K562 (cell line): ENCODE measurements around the gene NUDT1. TPM values are rescaled to one million over a fixed set of nuclear protein-coding genes. Genes with fewer than 3 reads are reported as not detected.

Experiments used
- BDP1 ChIP-seq: IDR thresholded peaks from 3 replicates; pipeline ENCODE4 v1.6.1; 2011; ENCODE audit not compliant: insufficient read length, insufficient read depth
- CC2D1A ChIP-seq: fragments of 450-650 bp; IDR thresholded peaks from 2 replicates; pipeline ENCODE4 v1.6.1; 2017; ENCODE audit warnings: mild to moderate bottlenecking
- CEBPG ChIP-seq, 3 experiments: fragments of 200-800 bp in 1 of 3; sonication (Bioruptor generic) in 1 of 3; sonication (generic) in 1 of 3; formaldehyde crosslinking in 1 of 3; IDR thresholded peaks in 2 of 3; conservative IDR thresholded peaks in 1 of 3; 2 replicates each; pipeline versions ENCODE4 v1.6.1 to v1.8.0; 2016 to 2022; ENCODE audit warnings: missing compliant biosample characterization in 2 of 3, missing genetic modification characterization in 2 of 3, mild to moderate bottlenecking in 1 of 3, missing genetic modification reagents in 1 of 3
- E2F4 ChIP-seq: sonication (generic); formaldehyde crosslinking; IDR thresholded peaks from 2 replicates; pipeline ENCODE4 v1.8.0; 2022; ENCODE audit warnings: mild to moderate bottlenecking, low read depth, missing genetic modification reagents
- ETV5 ChIP-seq: sonication (generic); formaldehyde crosslinking; IDR thresholded peaks from 2 replicates; pipeline ENCODE4 v1.4.0; 2020; ENCODE audit warnings: low read depth, mild to moderate bottlenecking, missing genetic modification reagents
- FOXA1 ChIP-seq: fragments of 450-650 bp; IDR thresholded peaks from 2 replicates; pipeline ENCODE4 v1.6.1; 2016; ENCODE audit warnings: mild to moderate bottlenecking, borderline replicate concordance
- FOXA3 ChIP-seq, 2 experiments: fragments of 450-650 bp in 1 of 2; sonication (generic) in 1 of 2; formaldehyde crosslinking; IDR thresholded peaks in 1 of 2; conservative IDR thresholded peaks in 1 of 2; 2 replicates each; pipeline versions ENCODE4 v1.4.0 to v1.8.0; 2020 to 2022; ENCODE audit warnings: mild to moderate bottlenecking in 2 of 2, missing genetic modification reagents in 1 of 2
- MCM5 ChIP-seq: fragments of 450-650 bp; IDR thresholded peaks from 2 replicates; pipeline ENCODE4 v1.6.1; 2016; ENCODE audit warnings: low read depth
- NELFE ChIP-seq: IDR thresholded peaks from 2 replicates; pipeline ENCODE4 v1.6.1; 2011; ENCODE audit warnings: mild to moderate bottlenecking; ENCODE audit not compliant: insufficient read depth, insufficient read length
- NFIX ChIP-seq: fragments of 250-450 bp; sonication (Bioruptor Pico); IDR thresholded peaks from 2 replicates; pipeline ENCODE4 v1.4.0; 2020; ENCODE audit warnings: low read depth, mild to moderate bottlenecking, moderate library complexity
- PHB ChIP-seq: fragments of 250-450 bp; sonication (Bioruptor Pico); IDR thresholded peaks from 2 replicates; pipeline ENCODE4 v1.5.0; 2021
- PHF21A ChIP-seq: fragments of 450-650 bp; IDR thresholded peaks from 2 replicates; pipeline ENCODE4 v1.6.1; 2017; ENCODE audit warnings: low read depth, borderline replicate concordance
- PRPF4 ChIP-seq: fragments of 200-400 bp; formaldehyde crosslinking; IDR thresholded peaks from one replicate; pipeline ENCODE4 v1.6.1; 2017; ENCODE audit warnings: low read length, low read depth, mild to moderate bottlenecking; ENCODE audit not compliant: insufficient read depth, poor library complexity, severe bottlenecking
- RBFOX2 ChIP-seq: fragments of 200-400 bp; formaldehyde crosslinking; IDR thresholded peaks from 2 replicates; pipeline ENCODE4 v1.6.1; 2017; ENCODE audit warnings: low read depth, mild to moderate bottlenecking, low read length, moderate library complexity
- RUNX1 ChIP-seq: sonication (generic); IDR thresholded peaks from 2 replicates; pipeline ENCODE4 v1.6.1; 2016; ENCODE audit warnings: antibody characterized with exemption, low read depth
- TCF7L2 ChIP-seq: fragments of 150-350 bp; IDR thresholded peaks from 2 replicates; pipeline ENCODE4 v1.6.1; 2016; ENCODE audit warnings: low read depth, mild to moderate bottlenecking, low read length, moderate library complexity
- U2AF2 ChIP-seq: fragments of 200-400 bp; formaldehyde crosslinking; optimal IDR thresholded peaks from 2 replicates; pipeline ENCODE3; 2017; ENCODE audit warnings: low read depth, mild to moderate bottlenecking, low read length
- ZBTB1 ChIP-seq: sonication (generic); formaldehyde crosslinking; IDR thresholded peaks from 2 replicates; pipeline ENCODE4 v1.8.1; 2023; ENCODE audit warnings: missing genetic modification reagents, low read depth, mild to moderate bottlenecking, borderline replicate concordance
- ZMIZ1 ChIP-seq, 2 experiments: fragments of 150-350 bp in 1 of 2; IDR thresholded peaks; 2 replicates each; pipeline ENCODE4 v1.6.1; 2012 to 2016; ENCODE audit warnings: low read depth in 2 of 2, low read length in 2 of 2, mild to moderate bottlenecking in 1 of 2, moderate library complexity in 1 of 2
- ZNF184 ChIP-seq: sonication (generic); formaldehyde crosslinking; IDR thresholded peaks from 2 replicates; pipeline ENCODE4 v1.5.0; 2020; ENCODE audit warnings: missing genetic modification reagents
- ZNF280B ChIP-seq: fragments of 250-450 bp; sonication (Bioruptor Pico); IDR thresholded peaks from 2 replicates; pipeline ENCODE4 v1.5.1; 2021; ENCODE audit warnings: mild to moderate bottlenecking
- polyA plus RNA-seq, 8 experiments: library from polyadenylated mRNA; depleted of rRNA in 4 of 8; stranded (reverse) in 5 of 8; unstranded in 3 of 8; fragments of >200 nt; fragmentation: Nextera tagmentation in 2 of 8; fragmentation: Illumina TruSeq in 1 of 8; extraction: Ambion mirVana in 2 of 8; extraction: Trizol in 1 of 8; gene quantifications; 2 replicates each; pipeline versions ENCODE4 v1.2.1 to v1.2.3, GENCODE V29; 2011 to 2014; ENCODE audit warnings: inconsistent platforms in 1 of 8, missing spikeins in 1 of 8
- total RNA-seq, 7 experiments: library from RNA; depleted of rRNA in 6 of 7; stranded (reverse); fragments of >200 nt in 6 of 7; fragmentation: Illumina TruSeq in 2 of 7; extraction: Trizol in 2 of 7; gene quantifications; 2 replicates each; pipeline versions ENCODE4 v1.2.1 to v1.2.3, GENCODE V29; 2011 to 2021; ENCODE audit warnings: low replicate concordance in 1 of 7

Gene NUDT1
- total and polyA plus RNA-seq, 9 of the 15 experiments (the other 6 are each of a cell fraction or from before 2014, with no cell fraction given) = 5.3 to 73.3 (median 29.6) TPM

DNA sequence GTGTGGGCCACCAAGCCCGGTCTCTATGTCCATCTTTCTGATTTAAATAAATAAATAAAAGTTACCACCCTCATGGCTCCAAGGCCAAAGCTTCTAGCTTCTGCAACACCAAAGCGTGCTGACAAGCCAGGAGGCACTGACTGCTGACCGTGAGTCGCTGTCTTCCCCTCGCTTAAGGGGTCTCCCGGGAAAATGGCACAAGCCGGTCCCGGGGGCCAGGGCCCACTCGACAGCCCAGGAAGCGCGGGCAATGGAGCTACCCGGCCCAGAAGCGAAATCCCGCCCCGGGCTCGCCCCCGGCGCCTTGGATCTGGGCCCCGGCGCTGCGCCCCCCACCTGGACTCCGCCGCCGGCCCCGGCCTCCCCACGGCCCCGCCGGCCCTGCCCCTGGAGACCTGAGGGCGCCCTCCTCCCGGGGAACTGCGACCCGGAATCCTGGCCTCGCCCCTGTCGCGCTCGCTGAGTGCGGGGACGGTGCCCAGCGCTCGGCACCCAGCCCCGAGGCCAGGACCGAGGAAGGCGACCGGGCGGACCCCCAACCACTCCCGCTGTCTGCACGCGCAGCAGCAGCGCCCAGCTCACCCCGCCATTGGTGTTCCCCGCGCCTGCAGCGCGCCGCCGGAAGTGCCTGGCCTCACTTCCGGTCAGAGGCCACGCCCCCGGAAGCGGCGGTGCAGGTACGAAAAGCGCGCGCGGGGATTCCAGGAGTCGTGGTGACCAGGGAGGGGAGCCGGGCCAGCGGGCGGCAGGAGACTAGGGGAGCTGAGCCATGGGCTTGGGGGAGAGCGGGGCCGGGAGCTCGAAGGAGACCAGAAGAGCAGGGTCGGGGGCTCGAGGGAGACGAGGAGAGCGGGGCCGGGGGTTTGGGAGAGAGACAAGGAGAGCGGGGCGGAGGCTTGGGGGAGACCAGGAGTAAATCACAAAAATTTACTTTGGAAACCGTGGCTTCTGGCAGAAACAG lies at the start of gene NUDT1, which contains the start of gene MRM2 (continued):
- peak; percentile 90 for TF ChIP-seq ETV5 (CRISPR knock-in tag)
- TF ChIP-seq CC2D1A = no peak
- peak; percentile 99 for TF ChIP-seq RBFOX2
- no peak for TF ChIP-seq FOXA1
- TF ChIP-seq NELFE = no peak
- TF ChIP-seq ZMIZ1 (IDR thresholded peaks at IDR 0.05; ENCODE audit: low read depth in 2 of 2, low read length in 2 of 2) = 0 out of 4 replicates have a peak, but pooled peaks of 1 of the 2 experiments have one; percentile 33
- no peak; a peak in 1 of 4 replicates for TF ChIP-seq FOXA3 (CRISPR knock-in tag; conservative IDR thresholded peaks at IDR 0.05 in 1 of 2, IDR thresholded peaks at IDR 0.05 in 1 of 2)
- TF ChIP-seq BDP1 = no peak
- no peak for TF ChIP-seq PHF21A
- no peak for TF ChIP-seq TCF7L2
- no peak for TF ChIP-seq NFIX (CRISPR knock-in tag)
- no peak for TF ChIP-seq RUNX1
- TF ChIP-seq MCM5 = no peak
- peak; percentile 94 for TF ChIP-seq E2F4 (CRISPR knock-in tag)
- TF ChIP-seq ZNF184 (CRISPR knock-in tag) = no peak
- TF ChIP-seq PHB (CRISPR knock-in tag) = no peak
- TF ChIP-seq CEBPG (CRISPR knock-in tag; IDR thresholded peaks at IDR 0.05) = no peak
- TF ChIP-seq CEBPG (tag; conservative IDR thresholded peaks at IDR 0.05 in 1 of 2, IDR thresholded peaks at IDR 0.05 in 1 of 2) = no peak
- no peak for TF ChIP-seq ZNF280B (CRISPR knock-in tag)
- TF ChIP-seq U2AF2 = no peak
- TF ChIP-seq PRPF4 = no peak
- no peak for TF ChIP-seq ZBTB1 (CRISPR knock-in tag)
